ENCODE results near the gene ISM1.

Gene ISM1

GRCh38 chr20:13290724-13291123, 69.7 kb downstream of the ISM1 start:
- Histone ChIP-seq H3K9me3 (ENCODE audit: insufficient read depth, low read length, severe bottlenecking) (no peaks in the 10 kb centered on the region), H2AFZ (ENCODE audit: low read depth, low read length) (no peak overlapping the region), H3K79me2 (ENCODE audit: insufficient read depth, low read length) (no peaks in the 10 kb centered on the region), H3K27me3 (ENCODE audit: insufficient read depth, low read length, poor library complexity) (no peaks in the 10 kb centered on the region), H3K27ac (ENCODE audit: low read length) (no peak overlapping the region), H3K9ac (ENCODE audit: low read depth, low read length) (no peak overlapping the region), H3K4me1 (ENCODE audit: insufficient read depth, low read length) (no peaks in the 10 kb centered on the region), H4K20me1 (ENCODE audit: insufficient read depth, low read length) (no peaks in the 10 kb centered on the region), H3K4me3 (ENCODE audit: low read depth in 1 of 2, low read length in 2 of 2) (no peak overlapping the region), H3K4me2 (ENCODE audit: insufficient read depth, low read length) (no peak overlapping the region), H3K36me3 (ENCODE audit: insufficient read depth, low read length) (peaks cover 34% of the 10 kb centered on the region)
- ATAC-seq (ENCODE audit: insufficient read depth, low read depth) (no peak), DNase-seq (no peak)
- TF ChIP-seq, protein P1, sequence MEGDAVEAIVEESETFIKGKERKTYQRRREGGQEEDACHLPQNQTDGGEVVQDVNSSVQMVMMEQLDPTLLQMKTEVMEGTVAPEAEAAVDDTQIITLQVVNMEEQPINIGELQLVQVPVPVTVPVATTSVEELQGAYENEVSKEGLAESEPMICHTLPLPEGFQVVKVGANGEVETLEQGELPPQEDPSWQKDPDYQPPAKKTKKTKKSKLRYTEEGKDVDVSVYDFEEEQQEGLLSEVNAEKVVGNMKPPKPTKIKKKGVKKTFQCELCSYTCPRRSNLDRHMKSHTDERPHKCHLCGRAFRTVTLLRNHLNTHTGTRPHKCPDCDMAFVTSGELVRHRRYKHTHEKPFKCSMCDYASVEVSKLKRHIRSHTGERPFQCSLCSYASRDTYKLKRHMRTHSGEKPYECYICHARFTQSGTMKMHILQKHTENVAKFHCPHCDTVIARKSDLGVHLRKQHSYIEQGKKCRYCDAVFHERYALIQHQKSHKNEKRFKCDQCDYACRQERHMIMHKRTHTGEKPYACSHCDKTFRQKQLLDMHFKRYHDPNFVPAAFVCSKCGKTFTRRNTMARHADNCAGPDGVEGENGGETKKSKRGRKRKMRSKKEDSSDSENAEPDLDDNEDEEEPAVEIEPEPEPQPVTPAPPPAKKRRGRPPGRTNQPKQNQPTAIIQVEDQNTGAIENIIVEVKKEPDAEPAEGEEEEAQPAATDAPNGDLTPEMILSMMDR (IDR thresholded peaks at IDR 0.05; ENCODE audit: borderline replicate concordance, extremely low read depth, low read length, poor library complexity, severe bottlenecking): no peak

DNA sequence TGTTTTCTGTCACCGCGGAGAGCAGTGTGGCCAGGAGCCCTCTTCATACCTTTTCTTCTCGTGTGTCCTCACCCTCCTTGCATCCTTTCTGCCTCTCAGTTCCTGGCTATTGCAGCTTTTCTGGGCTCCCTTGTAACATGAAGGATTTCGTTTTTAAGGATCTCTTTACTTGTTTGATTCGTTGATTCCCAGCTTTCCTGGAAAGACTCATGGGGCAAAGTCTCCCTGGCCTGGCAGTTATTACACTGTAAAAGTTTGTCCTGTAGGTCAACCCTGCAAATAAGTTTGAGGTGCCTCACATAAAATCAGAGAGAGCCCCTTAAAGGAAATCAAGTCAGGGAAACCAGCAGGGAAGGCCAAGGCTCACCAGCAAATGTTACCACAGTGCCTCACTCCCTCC, 70.1 kb downstream of the ISM1 start:
- Histone ChIP-seq H3K36me3 (ENCODE audit: insufficient read depth, low read length) (peaks cover 34% of the 10 kb centered on the region), H3K27ac (ENCODE audit: low read length) (no peak overlapping the region), H3K4me1 (ENCODE audit: insufficient read depth, low read length) (no peaks in the 10 kb centered on the region), H2AFZ (ENCODE audit: low read depth, low read length) (no peak overlapping the region), H3K9me3 (ENCODE audit: insufficient read depth, low read length, severe bottlenecking) (no peaks in the 10 kb centered on the region), H3K27me3 (ENCODE audit: insufficient read depth, low read length, poor library complexity) (no peaks in the 10 kb centered on the region), H4K20me1 (ENCODE audit: insufficient read depth, low read length) (no peaks in the 10 kb centered on the region), H3K4me2 (ENCODE audit: insufficient read depth, low read length) (no peak overlapping the region), H3K79me2 (ENCODE audit: insufficient read depth, low read length) (no peaks in the 10 kb centered on the region), H3K4me3 (ENCODE audit: low read depth in 1 of 2, low read length in 2 of 2) (no peak overlapping the region), H3K9ac (ENCODE audit: low read depth, low read length) (no peak overlapping the region)
- ATAC-seq (ENCODE audit: insufficient read depth, low read depth) (no peak), DNase-seq (no peak)
- TF ChIP-seq, protein P1 (IDR thresholded peaks at IDR 0.05; ENCODE audit: borderline replicate concordance, extremely low read depth, low read length, poor library complexity, severe bottlenecking): no peak
- no peak for TF ChIP-seq EZH2 (IDR thresholded peaks at IDR 0.05; ENCODE audit: borderline replicate concordance, low read depth, low read length, severe bottlenecking)

DNA sequence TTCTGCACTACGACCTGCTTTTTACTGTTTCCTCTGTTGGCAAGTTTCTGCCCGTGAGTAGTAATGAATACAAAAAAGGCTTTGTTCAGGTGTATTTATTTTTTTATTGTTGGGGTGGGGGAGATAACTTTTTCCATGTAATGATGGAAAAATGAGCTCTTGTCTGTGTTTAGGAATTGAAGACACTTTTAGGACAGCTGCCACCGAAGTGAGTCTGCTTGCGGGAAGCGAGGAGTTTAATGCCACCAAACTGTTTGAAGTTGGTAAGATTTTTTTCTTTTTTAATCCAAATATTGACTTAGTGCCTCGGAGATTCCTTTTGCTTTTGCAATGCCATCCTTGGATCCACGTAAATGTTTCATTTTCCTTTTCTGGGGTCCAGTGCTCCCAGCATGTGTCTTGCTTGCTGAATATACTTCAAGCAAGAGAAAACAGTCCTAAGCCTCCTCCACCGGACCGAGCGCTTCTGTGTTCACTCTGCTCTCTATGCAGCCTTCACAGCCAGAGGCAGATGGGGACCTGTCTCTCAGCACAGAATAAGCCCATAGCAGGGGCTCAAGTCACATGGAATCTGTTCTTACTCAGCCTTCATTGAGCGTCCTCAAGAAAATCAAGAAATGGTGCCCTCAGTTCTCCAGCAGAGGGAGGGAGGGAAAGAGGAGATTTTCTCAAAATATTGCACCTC, 71.3 kb downstream of the ISM1 start:
- DNase-seq (no peak), ATAC-seq (ENCODE audit: insufficient read depth, low read depth) (no peak)
- Histone ChIP-seq H2AFZ (ENCODE audit: low read depth, low read length) (no peak overlapping the region), H3K27ac (ENCODE audit: low read length) (no peak overlapping the region), H3K4me1 (ENCODE audit: insufficient read depth, low read length) (no peaks in the 10 kb centered on the region), H3K27me3 (ENCODE audit: insufficient read depth, low read length, poor library complexity) (no peaks in the 10 kb centered on the region), H3K9me3 (ENCODE audit: insufficient read depth, low read length, severe bottlenecking) (no peaks in the 10 kb centered on the region), H3K79me2 (ENCODE audit: insufficient read depth, low read length) (no peaks in the 10 kb centered on the region), H3K9ac (ENCODE audit: low read depth, low read length) (no peak overlapping the region), H4K20me1 (ENCODE audit: insufficient read depth, low read length) (no peaks in the 10 kb centered on the region), H3K4me3 (ENCODE audit: low read depth in 1 of 2, low read length in 2 of 2) (no peak overlapping the region), H3K36me3 (ENCODE audit: insufficient read depth, low read length) (peaks cover 32% of the 10 kb centered on the region), H3K4me2 (ENCODE audit: insufficient read depth, low read length) (no peak overlapping the region)
- TF ChIP-seq, protein P1 (IDR thresholded peaks at IDR 0.05; ENCODE audit: borderline replicate concordance, extremely low read depth, low read length, poor library complexity, severe bottlenecking): no peak
- no peak for TF ChIP-seq EZH2 (IDR thresholded peaks at IDR 0.05; ENCODE audit: borderline replicate concordance, low read depth, low read length, severe bottlenecking)
